Sigmoid colon (tissue), 7 donors: ENCODE results near the gene NCOA1. TPM values are rescaled to one million over a fixed set of nuclear protein-coding genes. Genes with fewer than 3 reads are reported as not detected.

Experiments
- DNase-seq: peaks from one replicate; pipeline ENCODE4 v3.0.0-alpha.2; 2019
- H3K27ac ChIP-seq, 4 donors: fragments of 200-600 bp; sonication (generic); one replicate each; pipeline ENCODE4 v1.5.1; 2016 to 2019; ENCODE audit warnings: mild to moderate bottlenecking in 1 of 4
- H3K27me3 ChIP-seq, 3 donors: fragments of 200-600 bp; sonication (generic); one replicate each; pipeline ENCODE4 v1.5.1; 2019; ENCODE audit warnings: mild to moderate bottlenecking in 1 of 3
- H3K36me3 ChIP-seq, 4 donors: fragments of 200-600 bp; sonication (generic); one replicate each; pipeline ENCODE4 v1.5.1; 2016 to 2019
- H3K4me1 ChIP-seq, 4 donors: fragments of 200-600 bp; sonication (generic); one replicate each; pipeline ENCODE4 v1.5.1; 2017 to 2019
- H3K4me3 ChIP-seq, 4 donors: fragments of 200-600 bp; sonication (generic); one replicate each; pipeline ENCODE4 v1.5.1; 2017 to 2019; ENCODE audit warnings: mild to moderate bottlenecking in 2 of 4, moderate library complexity in 1 of 4
- H3K9me3 ChIP-seq, 4 donors: fragments of 200-600 bp in 3 of 4; sonication (generic) in 3 of 4; one replicate each; pipeline versions ENCODE4 v1.5.1 to v1.6.1; 2013 to 2019
- CTCF ChIP-seq, 4 experiments: fragments of 450-650 bp in 3 of 4; fragments of 200-600 bp in 1 of 4; IDR thresholded peaks; one replicate each; pipeline ENCODE4 v1.5.1; 2016 to 2019; ENCODE audit warnings: antibody characterized with exemption in 4 of 4, mild to moderate bottlenecking in 3 of 4, moderate library complexity in 2 of 4
- EP300 ChIP-seq, 4 donors: sonication (generic); formaldehyde crosslinking; IDR thresholded peaks; one replicate each; pipeline ENCODE4 v1.6.1; 2017; ENCODE audit warnings: antibody characterized with exemption in 4 of 4
- POLR2A ChIP-seq, 2 donors: fragments of 450-650 bp; IDR thresholded peaks; one replicate each; pipeline ENCODE4 v1.6.1; 2016; ENCODE audit warnings: antibody characterized with exemption in 2 of 2, mild to moderate bottlenecking in 2 of 2, moderate library complexity in 2 of 2
- POLR2AphosphoS5 ChIP-seq, 4 donors: sonication (generic); formaldehyde crosslinking; IDR thresholded peaks; one replicate each; pipeline ENCODE4 v1.6.1; 2017; ENCODE audit warnings: antibody characterized with exemption in 4 of 4
- WGBS, 2 donors: extraction: QIAGEN DNeasy Blood & Tissue Kit; methylation state at CpG; one replicate each; pipeline ENCODE4 v1.1.7; 2013; 5-methylcytosine and 5-hydroxymethylcytosine counted together
- intact Hi-C: fragments of 100-400 bp; cut with DNase I; formaldehyde crosslinking; loops from one replicate; pipeline ENCODE4 v1.15.1; 2023
- polyA plus RNA-seq, 3 donors: library from polyadenylated mRNA; stranded (reverse); fragments of 200-250 nt; gene quantifications; one replicate each; pipeline ENCODE4 v1.2.3, GENCODE V29; 2013
- total RNA-seq, 4 donors: library from RNA; depleted of rRNA; stranded (reverse); fragments of >200 nt; gene quantifications; one replicate each; pipeline ENCODE4 v1.1.0, GENCODE V29; 2016
- donor health status: healthy with polysubstance abuse.
- donor health status: Bipolar disorder and iron deficiency.
- donor health status: healthy.

The NCOA1 gene
- total and polyA plus RNA-seq, 7 donors: 11.3 to 61.7 (median 49.2) TPM

- intact Hi-C loops: no loop called here
- H3K27me3 ChIP-seq: no peaks in the 10 kb centered on the region
- no peak for DNase-seq
- H3K4me3 ChIP-seq: no peak overlapping the region
- no peak overlapping the region for H3K27ac ChIP-seq
- H3K4me1 ChIP-seq: peaks cover 0 to 9% (median 0%) of the 10 kb centered on the region in 4 donors
- H3K9me3 ChIP-seq: no peaks in the 10 kb centered on the region
- TF ChIP-seq EP300 (IDR thresholded peaks at IDR 0.05): no peak
- TF ChIP-seq POLR2A (IDR thresholded peaks at IDR 0.05): no peak
- no peak for TF ChIP-seq POLR2AphosphoS5 (IDR thresholded peaks at IDR 0.05)
- no peak for TF ChIP-seq CTCF (IDR thresholded peaks at IDR 0.05)
- 95 to 98% methylated on average over 5 of the region's 5 CpGs for WGBS, 2 donors
- H3K36me3 ChIP-seq: peaks cover 0 to 17% (median 2%) of the 10 kb centered on the region in 4 donors
Observed at GRCh38 chr2:24680196-24680595, 189.1 kb downstream of the NCOA1 start.

DNA sequence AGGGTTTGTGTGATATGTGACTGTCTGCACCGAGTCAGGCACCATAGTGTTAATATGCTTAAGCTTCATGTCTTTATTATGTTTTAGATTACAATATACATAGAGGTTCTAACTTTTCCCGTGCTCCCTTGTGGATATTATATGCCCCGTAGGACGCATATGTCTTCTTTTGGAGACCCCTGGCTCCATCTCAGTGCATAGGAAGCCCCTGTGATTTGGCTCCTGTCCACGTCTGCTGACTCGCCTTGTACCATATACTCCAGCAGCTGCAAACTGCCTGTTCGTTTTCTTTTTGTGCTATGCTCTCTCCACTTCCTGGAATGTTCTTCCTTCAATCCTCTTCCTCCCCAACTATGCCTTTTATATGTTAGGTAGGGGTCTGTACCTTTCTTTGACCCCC, 191.2 kb downstream of the NCOA1 start:
- intact Hi-C loops: no loop called here

DNA sequence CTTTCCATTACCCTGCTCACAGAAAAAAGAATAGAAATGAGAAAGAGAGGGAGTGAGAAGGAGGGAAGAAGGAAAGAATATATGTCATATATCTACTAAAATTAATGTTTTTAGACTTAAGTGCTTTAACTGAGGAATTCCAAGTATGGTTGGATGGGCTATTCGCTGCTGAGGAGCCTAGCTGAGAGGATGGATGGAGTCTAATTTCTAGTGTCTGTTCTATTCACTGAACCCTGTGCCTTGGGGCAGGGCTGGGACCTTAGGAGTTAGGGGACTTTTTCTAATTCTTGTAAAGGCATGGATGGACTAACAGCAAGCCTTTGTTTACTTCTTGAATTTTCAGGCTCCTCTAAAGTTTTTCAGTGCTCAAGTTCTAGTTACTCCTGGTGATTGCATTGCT, 192.4 kb downstream of the NCOA1 start:
- intact Hi-C loops: no loop called here
- peaks cover 0 to 20% (median 2%) of the 10 kb centered on the region in 4 donors for H3K36me3 ChIP-seq
- no peak overlapping the region for H3K4me3 ChIP-seq
- no peak overlapping the region for H3K27ac ChIP-seq
- TF ChIP-seq POLR2AphosphoS5 (IDR thresholded peaks at IDR 0.05): no peak
- TF ChIP-seq EP300 (IDR thresholded peaks at IDR 0.05): no peak
- TF ChIP-seq CTCF (IDR thresholded peaks at IDR 0.05): no peak
- no peaks in the 10 kb centered on the region for H3K9me3 ChIP-seq
- no peak for DNase-seq
- WGBS, 2 donors: 88 to 98% methylated on average over 1 of the region's 1 CpG
- H3K4me1 ChIP-seq: peaks cover 0 to 9% (median 0%) of the 10 kb centered on the region in 4 donors
- no peaks in the 10 kb centered on the region for H3K27me3 ChIP-seq

More for the DNA sequence above, 191.2 kb downstream of the NCOA1 start:
- no peaks in the 10 kb centered on the region for H3K9me3 ChIP-seq
- DNase-seq: no peak
- peaks cover 0 to 11% (median 2%) of the 10 kb centered on the region in 4 donors for H3K36me3 ChIP-seq
- 44 to 66% methylated on average over 7 of the region's 7 CpGs for WGBS, 2 donors
- no peaks in the 10 kb centered on the region for H3K27me3 ChIP-seq
- H3K4me1 ChIP-seq: peaks cover 0 to 9% (median 0%) of the 10 kb centered on the region in 4 donors
- H3K4me3 ChIP-seq: no peak overlapping the region
- H3K27ac ChIP-seq: no peak overlapping the region
- TF ChIP-seq POLR2A (IDR thresholded peaks at IDR 0.05) (no peak), POLR2AphosphoS5 (IDR thresholded peaks at IDR 0.05) (no peak), EP300 (IDR thresholded peaks at IDR 0.05) (no peak), CTCF (IDR thresholded peaks at IDR 0.05) (no peak)

DNA sequence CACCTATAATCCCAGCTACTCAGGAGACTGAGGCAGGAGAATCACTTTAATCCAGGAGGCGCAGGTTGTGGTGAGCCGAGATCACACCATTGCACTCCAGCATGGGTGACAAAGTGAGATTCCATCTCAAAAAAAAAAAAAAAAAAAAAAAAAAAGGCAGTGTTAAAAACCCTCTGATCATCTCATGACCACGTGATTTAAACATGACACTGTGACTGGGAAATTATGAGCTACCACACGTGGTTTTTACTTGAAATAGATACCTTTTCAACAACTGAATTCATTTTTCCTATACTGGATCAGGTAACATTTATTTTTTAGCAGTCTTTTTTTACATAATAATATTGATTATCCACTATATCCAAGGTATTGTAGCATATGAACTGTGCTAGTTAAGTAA, 199.5 kb downstream of the NCOA1 start:
- peaks cover 0 to 44% (median 0%) of the 10 kb centered on the region in 4 donors for H3K36me3 ChIP-seq
- H3K4me3 ChIP-seq: no peak overlapping the region
- no peaks in the 10 kb centered on the region for H3K4me1 ChIP-seq
- no peaks in the 10 kb centered on the region for H3K27me3 ChIP-seq
- H3K9me3 ChIP-seq: no peaks in the 10 kb centered on the region
- WGBS, 2 donors: 93 to 97% methylated on average over 4 of the region's 4 CpGs
- TF ChIP-seq POLR2AphosphoS5 (IDR thresholded peaks at IDR 0.05) (no peak), POLR2A (IDR thresholded peaks at IDR 0.05) (no peak), CTCF (IDR thresholded peaks at IDR 0.05) (no peak), EP300 (IDR thresholded peaks at IDR 0.05) (no peak)
- intact Hi-C loops: no loop called here
- DNase-seq: no peak
- no peak overlapping the region for H3K27ac ChIP-seq

GRCh38 chr2:24691806-24692205, 200.8 kb downstream of the NCOA1 start:
- Histone ChIP-seq H3K4me1 (no peaks in the 10 kb centered on the region), H3K9me3 (no peaks in the 10 kb centered on the region), H3K36me3 (peaks cover 0 to 44% (median 0%) of the 10 kb centered on the region in 4 donors), H3K4me3 (no peak overlapping the region), H3K27me3 (no peaks in the 10 kb centered on the region), H3K27ac (no peak overlapping the region)
- intact Hi-C loops: no loop called here
- no peak for DNase-seq
- TF ChIP-seq POLR2AphosphoS5 (IDR thresholded peaks at IDR 0.05) (no peak), EP300 (IDR thresholded peaks at IDR 0.05) (no peak), CTCF (IDR thresholded peaks at IDR 0.05) (no peak), POLR2A (IDR thresholded peaks at IDR 0.05) (no peak)
